Measurements from ENCODE around the gene UPF1. TPM values are rescaled to one million over a fixed set of nuclear protein-coding genes. Genes with fewer than 3 reads are reported as not detected.

The UPF1 gene
- total RNA-seq, 1 donor from 2014 or later = 57.8 TPM

- H3K4me1 ChIP-seq (ENCODE audit: insufficient read depth, low read length) = peaks cover 9% of the 10 kb centered on the region
- no peak overlapping the region for H3K4me2 ChIP-seq (ENCODE audit: low read length)
- FAIRE-seq (no peak), DNase-seq (ENCODE audit: low read depth) (no peak)
- no peak overlapping the region for H3K4me3 ChIP-seq (ENCODE audit: insufficient read depth, low read depth, low read length)
- Mint-ChIP-seq H3K4me1 (ENCODE audit: low read depth, unreplicated experiment) (peaks cover 23% of the 10 kb centered on the region), H3K27me3 (ENCODE audit: low read depth, unreplicated experiment) (no peaks in the 10 kb centered on the region), H3K27ac (ENCODE audit: unreplicated experiment) (no peak overlapping the region), H3K36me3 (ENCODE audit: low read depth, unreplicated experiment) (peaks cover 19% of the 10 kb centered on the region), H3K4me3 (ENCODE audit: unreplicated experiment) (no peak overlapping the region), H3K9me3 (ENCODE audit: unreplicated experiment) (no peaks in the 10 kb centered on the region)
- H3K9ac ChIP-seq (ENCODE audit: low read length) = no peak overlapping the region
- H3K36me3 ChIP-seq (ENCODE audit: insufficient read depth, low read length) = peaks cover 20% of the 10 kb centered on the region
- peaks cover 93% of the 10 kb centered on the region for H4K20me1 ChIP-seq (ENCODE audit: insufficient read depth, low read length)
- H3K27ac ChIP-seq (ENCODE audit: low read depth, low read length) = no peak overlapping the region
- peaks cover 69% of the 10 kb centered on the region for H3K79me2 ChIP-seq (ENCODE audit: insufficient read depth, low read length)
- TF ChIP-seq EZH2 (IDR thresholded peaks at IDR 0.05; ENCODE audit: insufficient read depth, low read length) (no peak), CTCF (IDR thresholded peaks at IDR 0.05; ENCODE audit: insufficient read depth, low read depth, low read length) (no peak)
- no peaks in the 10 kb centered on the region for H3K27me3 ChIP-seq (ENCODE audit: insufficient read depth, low read length)
- no peaks in the 10 kb centered on the region for H3K9me3 ChIP-seq (ENCODE audit: insufficient read depth, low read depth, low read length)
- H2AFZ ChIP-seq (ENCODE audit: low read depth, low read length) = no peak overlapping the region
These were observed 19.0 kb downstream of the UPF1 start for GRCh38 chr19:18850471-18851375.

- Histone ChIP-seq H3K9me3 (ENCODE audit: insufficient read depth, low read depth, low read length) (no peaks in the 10 kb centered on the region), H3K36me3 (ENCODE audit: insufficient read depth, low read length) (peaks cover 28% of the 10 kb centered on the region), H2AFZ (ENCODE audit: low read depth, low read length) (no peak overlapping the region), H4K20me1 (ENCODE audit: insufficient read depth, low read length) (peaks cover 94% of the 10 kb centered on the region), H3K4me3 (ENCODE audit: insufficient read depth, low read depth, low read length) (no peak overlapping the region), H3K4me1 (ENCODE audit: insufficient read depth, low read length) (peaks cover 9% of the 10 kb centered on the region), H3K79me2 (ENCODE audit: insufficient read depth, low read length) (peaks cover 60% of the 10 kb centered on the region), H3K27ac (ENCODE audit: low read depth, low read length) (no peak overlapping the region), H3K27me3 (ENCODE audit: insufficient read depth, low read length) (no peaks in the 10 kb centered on the region), H3K9ac (ENCODE audit: low read length) (no peak overlapping the region), H3K4me2 (ENCODE audit: low read length) (no peak overlapping the region)
- no peaks in the 10 kb centered on the region for H3K27me3 Mint-ChIP-seq (ENCODE audit: low read depth, unreplicated experiment)
- H3K27ac Mint-ChIP-seq (ENCODE audit: unreplicated experiment) = no peak overlapping the region
- FAIRE-seq (no peak), DNase-seq (ENCODE audit: low read depth) (no peak)
- peaks cover 20% of the 10 kb centered on the region for H3K4me1 Mint-ChIP-seq (ENCODE audit: low read depth, unreplicated experiment)
- no peak overlapping the region for H3K4me3 Mint-ChIP-seq (ENCODE audit: unreplicated experiment)
- H3K36me3 Mint-ChIP-seq (ENCODE audit: low read depth, unreplicated experiment) = peaks cover 24% of the 10 kb centered on the region
- no peak for TF ChIP-seq EZH2 (IDR thresholded peaks at IDR 0.05; ENCODE audit: insufficient read depth, low read length)
- H3K9me3 Mint-ChIP-seq (ENCODE audit: unreplicated experiment) = no peaks in the 10 kb centered on the region
These were observed 20.0 kb downstream of the UPF1 start for GRCh38 chr19:18851673-18852325.

- peaks cover 21% of the 10 kb centered on the region for H3K36me3 Mint-ChIP-seq (ENCODE audit: low read depth, unreplicated experiment)
- no peak overlapping the region for H3K27ac Mint-ChIP-seq (ENCODE audit: unreplicated experiment)
- peaks cover 28% of the 10 kb centered on the region for H3K36me3 ChIP-seq (ENCODE audit: insufficient read depth, low read length)
These were observed 20.9 kb downstream of the UPF1 start for GRCh38 chr19:18852648-18853047.

More at GRCh38 chr19:18852648-18853047, 20.9 kb downstream of the UPF1 start:
- H3K9ac ChIP-seq (ENCODE audit: low read length) = no peak overlapping the region
- no peak overlapping the region for H3K4me3 ChIP-seq (ENCODE audit: insufficient read depth, low read depth, low read length)
- DNase-seq (ENCODE audit: low read depth) = no peak
- peaks cover 9% of the 10 kb centered on the region for H3K4me1 ChIP-seq (ENCODE audit: insufficient read depth, low read length)
- no peak for FAIRE-seq
- no peaks in the 10 kb centered on the region for H3K27me3 Mint-ChIP-seq (ENCODE audit: low read depth, unreplicated experiment)
- no peaks in the 10 kb centered on the region for H3K9me3 ChIP-seq (ENCODE audit: insufficient read depth, low read depth, low read length)
- H3K4me2 ChIP-seq (ENCODE audit: low read length) = no peak overlapping the region
- no peak overlapping the region for H2AFZ ChIP-seq (ENCODE audit: low read depth, low read length)
- no peaks in the 10 kb centered on the region for H3K9me3 Mint-ChIP-seq (ENCODE audit: unreplicated experiment)
- peaks cover 51% of the 10 kb centered on the region for H3K79me2 ChIP-seq (ENCODE audit: insufficient read depth, low read length)
- H3K4me3 Mint-ChIP-seq (ENCODE audit: unreplicated experiment) = no peak overlapping the region
- TF ChIP-seq EZH2 (IDR thresholded peaks at IDR 0.05; ENCODE audit: insufficient read depth, low read length) (no peak), CTCF (IDR thresholded peaks at IDR 0.05; ENCODE audit: insufficient read depth, low read depth, low read length) (no peak)
- no peak overlapping the region for H3K27ac ChIP-seq (ENCODE audit: low read depth, low read length)
- H4K20me1 ChIP-seq (ENCODE audit: insufficient read depth, low read length) = peaks cover 94% of the 10 kb centered on the region
- H3K27me3 ChIP-seq (ENCODE audit: insufficient read depth, low read length) = no peaks in the 10 kb centered on the region
- peaks cover 15% of the 10 kb centered on the region for H3K4me1 Mint-ChIP-seq (ENCODE audit: low read depth, unreplicated experiment)

Data from astrocyte (in vitro differentiated cells and primary cell).